ENCODE measurements around the gene CABLES1. TPM values are rescaled to one million over a fixed set of nuclear protein-coding genes. Genes with fewer than 3 reads are reported as not detected.

The CABLES1 gene
- total RNA-seq, 4 donors from 2014 or later = 8.5 to 12.6 (median 9.2) TPM

GRCh38 chr18:23207994-23208393 is 72.7 kb downstream of the CABLES1 start:
- H3K27ac ChIP-seq = no peak overlapping the region
- no peak for DNase-seq

GRCh38 chr18:23208600-23208999 is 73.3 kb downstream of the CABLES1 start:
- intact Hi-C loops (cut with DNase I; ENCODE audit: low total_unique reads) = no loop called here

More at GRCh38 chr18:23207994-23208393, 72.7 kb downstream of the CABLES1 start:
- H3K9me3 ChIP-seq = no peaks in the 10 kb centered on the region
- H3K4me1 ChIP-seq = peaks cover 0 to 3% of the 10 kb centered on the region in 2 donors
- H3K36me3 ChIP-seq = no peaks in the 10 kb centered on the region
- H3K4me3 ChIP-seq = no peak overlapping the region
- TF ChIP-seq, protein P1, sequence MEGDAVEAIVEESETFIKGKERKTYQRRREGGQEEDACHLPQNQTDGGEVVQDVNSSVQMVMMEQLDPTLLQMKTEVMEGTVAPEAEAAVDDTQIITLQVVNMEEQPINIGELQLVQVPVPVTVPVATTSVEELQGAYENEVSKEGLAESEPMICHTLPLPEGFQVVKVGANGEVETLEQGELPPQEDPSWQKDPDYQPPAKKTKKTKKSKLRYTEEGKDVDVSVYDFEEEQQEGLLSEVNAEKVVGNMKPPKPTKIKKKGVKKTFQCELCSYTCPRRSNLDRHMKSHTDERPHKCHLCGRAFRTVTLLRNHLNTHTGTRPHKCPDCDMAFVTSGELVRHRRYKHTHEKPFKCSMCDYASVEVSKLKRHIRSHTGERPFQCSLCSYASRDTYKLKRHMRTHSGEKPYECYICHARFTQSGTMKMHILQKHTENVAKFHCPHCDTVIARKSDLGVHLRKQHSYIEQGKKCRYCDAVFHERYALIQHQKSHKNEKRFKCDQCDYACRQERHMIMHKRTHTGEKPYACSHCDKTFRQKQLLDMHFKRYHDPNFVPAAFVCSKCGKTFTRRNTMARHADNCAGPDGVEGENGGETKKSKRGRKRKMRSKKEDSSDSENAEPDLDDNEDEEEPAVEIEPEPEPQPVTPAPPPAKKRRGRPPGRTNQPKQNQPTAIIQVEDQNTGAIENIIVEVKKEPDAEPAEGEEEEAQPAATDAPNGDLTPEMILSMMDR (IDR thresholded peaks at IDR 0.05) = no peak
- TF ChIP-seq POLR2A (IDR thresholded peaks at IDR 0.05) = no peak
- intact Hi-C loops (cut with DNase I; ENCODE audit: low total_unique reads) = no loop called here
- no peaks in the 10 kb centered on the region for H3K27me3 ChIP-seq

GRCh38 chr18:23209031-23209430 is 73.7 kb downstream of the CABLES1 start:
- no peak for DNase-seq
- TF ChIP-seq, protein P1 (IDR thresholded peaks at IDR 0.05) = no peak
- no peak for TF ChIP-seq POLR2A (IDR thresholded peaks at IDR 0.05)
- intact Hi-C loops (cut with DNase I; ENCODE audit: low total_unique reads) = no loop called here
- Histone ChIP-seq H3K36me3 (no peaks in the 10 kb centered on the region), H3K27me3 (no peaks in the 10 kb centered on the region), H3K4me3 (no peak overlapping the region), H3K9me3 (no peaks in the 10 kb centered on the region), H3K27ac (no peak overlapping the region), H3K4me1 (peaks cover 0 to 3% of the 10 kb centered on the region in 2 donors)

More at GRCh38 chr18:23208600-23208999, 73.3 kb downstream of the CABLES1 start:
- no peaks in the 10 kb centered on the region for H3K9me3 ChIP-seq
- no peaks in the 10 kb centered on the region for H3K36me3 ChIP-seq
- no peaks in the 10 kb centered on the region for H3K27me3 ChIP-seq
- DNase-seq = no peak
- H3K27ac ChIP-seq = no peak overlapping the region
- peaks cover 0 to 3% of the 10 kb centered on the region in 2 donors for H3K4me1 ChIP-seq
- no peak overlapping the region for H3K4me3 ChIP-seq
- TF ChIP-seq, protein P1 (IDR thresholded peaks at IDR 0.05) = no peak
- TF ChIP-seq POLR2A (IDR thresholded peaks at IDR 0.05) = no peak

DNA sequence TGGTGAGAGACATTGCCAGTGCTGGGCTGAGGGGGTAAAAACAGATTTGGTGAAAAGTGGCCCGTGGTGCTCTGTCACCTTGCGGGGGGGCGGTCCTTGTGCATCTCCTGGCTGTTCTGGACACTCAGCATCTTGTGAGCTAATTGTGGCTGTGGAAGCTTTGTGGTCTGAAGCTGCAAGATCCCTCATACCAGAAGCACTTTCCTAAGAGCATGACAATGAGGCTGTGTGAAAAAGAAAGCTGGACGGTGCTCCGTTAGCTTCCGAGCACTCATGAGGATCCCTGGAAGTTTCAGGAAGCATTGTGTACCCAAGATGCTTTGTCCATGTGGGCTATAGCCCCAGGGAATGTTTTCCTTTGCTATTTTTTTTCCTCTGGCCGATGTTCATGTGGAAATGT is 74.5 kb downstream of the CABLES1 start:
- H3K27me3 ChIP-seq = no peaks in the 10 kb centered on the region
- H3K4me1 ChIP-seq = peaks cover 0 to 3% of the 10 kb centered on the region in 2 donors
- intact Hi-C loops (cut with DNase I; ENCODE audit: low total_unique reads) = no loop called here
- no peak for DNase-seq
- TF ChIP-seq, protein P1 (IDR thresholded peaks at IDR 0.05) = no peak
- no peak for TF ChIP-seq POLR2A (IDR thresholded peaks at IDR 0.05)
- H3K27ac ChIP-seq = no peak overlapping the region
- no peaks in the 10 kb centered on the region for H3K36me3 ChIP-seq
- no peak overlapping the region for H3K4me3 ChIP-seq
- no peaks in the 10 kb centered on the region for H3K9me3 ChIP-seq

- intact Hi-C loops (cut with DNase I; ENCODE audit: low total_unique reads) = no loop called here
- TF ChIP-seq POLR2A (IDR thresholded peaks at IDR 0.05) = no peak
- TF ChIP-seq, protein P1 (IDR thresholded peaks at IDR 0.05) = no peak
- H3K9me3 ChIP-seq = no peaks in the 10 kb centered on the region
- no peak for DNase-seq
- H3K27me3 ChIP-seq = no peaks in the 10 kb centered on the region
- H3K4me3 ChIP-seq = no peak overlapping the region
- no peaks in the 10 kb centered on the region for H3K36me3 ChIP-seq
- H3K27ac ChIP-seq = no peak overlapping the region
- peaks cover 0 to 3% of the 10 kb centered on the region in 2 donors for H3K4me1 ChIP-seq
These were observed 75.2 kb downstream of the CABLES1 start for GRCh38 chr18:23210526-23210925.

Measured in uterus (tissue), 4 donors.